ENCODE data around the gene CMPK2.
"Not testable (repeated sequence)": the region's sequence is repeated elsewhere in the genome, so short reads cannot be mapped to it uniquely, and the experiment has no call there.

CMPK2 gene

GRCh38 chr2:6865346-6866274, at the start of gene CMPK2:
CMPK2 (minus strand) TSS chr2:6865907; CDS start chr2:6865696, 211 bp downstream.
- peak; percentile 68 to 72 for DNase-seq (ENCODE audit: low read depth in 2 of 2)

- DNase-seq (ENCODE audit: low read depth in 2 of 2) = no peak
These were observed 49.7 kb upstream of the CMPK2 start for GRCh38 chr2:6915399-6915798.

GRCh38 chr2:6914828-6915227, 49.1 kb upstream of the CMPK2 start:
- DNase-seq (ENCODE audit: low read depth in 2 of 2) = no peak

- DNase-seq (ENCODE audit: low read depth in 2 of 2) = peak in 1 of 2 donors; percentile 48
These were observed 47.9 kb upstream of the CMPK2 start for GRCh38 chr2:6913415-6914157.

- DNase-seq (ENCODE audit: low read depth in 2 of 2) = no peak
These were observed 46.0 kb upstream of the CMPK2 start for GRCh38 chr2:6911721-6912120.

DNA sequence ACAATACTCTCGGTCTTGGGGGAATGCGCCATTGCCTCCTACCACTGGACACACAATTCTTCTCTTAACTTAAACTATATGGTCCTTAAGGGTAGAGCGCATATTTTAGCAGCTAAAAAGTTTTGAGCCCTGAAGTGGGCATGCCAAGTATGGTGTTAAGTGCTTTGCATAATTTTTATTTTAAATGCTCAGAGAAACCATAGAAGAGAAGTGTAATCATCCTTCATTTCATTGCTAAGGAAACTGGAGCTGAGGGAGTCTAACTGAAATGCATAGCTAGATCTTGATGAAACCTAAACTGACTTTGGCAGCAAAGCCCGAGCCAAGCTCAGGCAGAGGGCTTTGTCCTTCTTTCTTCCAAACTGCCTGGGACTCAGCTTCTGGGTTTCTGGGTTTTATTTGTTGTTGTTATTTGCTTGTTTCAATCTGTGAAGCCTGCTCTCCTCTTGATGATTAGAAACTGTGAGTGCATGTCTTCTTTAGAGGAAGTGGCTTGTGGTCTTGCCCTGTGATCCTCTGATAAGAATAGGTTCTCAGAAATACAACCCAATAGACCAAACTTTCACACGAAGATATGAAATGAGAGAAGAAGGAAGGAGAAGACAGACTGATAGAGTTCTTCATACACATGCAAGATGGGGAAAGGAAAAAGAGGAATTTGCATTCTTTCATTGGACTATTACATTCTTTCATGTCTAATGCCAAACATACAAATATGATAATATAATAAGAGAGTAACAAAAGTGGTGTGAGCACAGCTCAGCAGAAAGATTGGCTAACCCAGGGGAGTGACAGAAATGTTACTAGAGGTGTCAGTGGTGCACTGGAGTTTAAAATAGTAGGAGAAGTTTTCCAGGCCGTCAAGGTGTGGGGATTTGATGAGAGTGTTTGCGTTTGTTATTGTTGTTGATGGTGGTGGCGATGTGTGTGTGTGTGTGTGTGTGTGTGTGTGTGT, 44.0 kb upstream of the CMPK2 start:
- no peak for DNase-seq (ENCODE audit: low read depth in 2 of 2)

DNA sequence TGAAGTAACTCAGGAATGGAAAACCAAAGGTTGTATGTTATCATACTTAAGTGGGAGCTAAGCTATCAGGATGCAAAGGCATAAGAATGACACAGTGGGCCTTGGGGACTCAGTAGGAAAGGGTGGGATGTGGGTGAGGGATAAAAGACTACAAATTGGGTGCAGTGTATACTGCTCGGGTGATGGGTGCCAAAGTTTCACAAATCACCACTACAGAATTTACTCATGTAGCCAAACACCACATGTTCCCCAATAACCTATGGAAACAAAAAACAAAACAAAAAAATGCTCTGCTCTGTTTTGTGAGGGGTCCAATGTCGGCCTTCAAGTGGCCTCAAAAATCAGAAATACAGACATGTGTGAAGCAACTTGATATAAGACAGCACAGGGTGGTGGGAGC, 42.6 kb upstream of the CMPK2 start:
- DNase-seq (ENCODE audit: low read depth in 2 of 2) = no peak

DNA sequence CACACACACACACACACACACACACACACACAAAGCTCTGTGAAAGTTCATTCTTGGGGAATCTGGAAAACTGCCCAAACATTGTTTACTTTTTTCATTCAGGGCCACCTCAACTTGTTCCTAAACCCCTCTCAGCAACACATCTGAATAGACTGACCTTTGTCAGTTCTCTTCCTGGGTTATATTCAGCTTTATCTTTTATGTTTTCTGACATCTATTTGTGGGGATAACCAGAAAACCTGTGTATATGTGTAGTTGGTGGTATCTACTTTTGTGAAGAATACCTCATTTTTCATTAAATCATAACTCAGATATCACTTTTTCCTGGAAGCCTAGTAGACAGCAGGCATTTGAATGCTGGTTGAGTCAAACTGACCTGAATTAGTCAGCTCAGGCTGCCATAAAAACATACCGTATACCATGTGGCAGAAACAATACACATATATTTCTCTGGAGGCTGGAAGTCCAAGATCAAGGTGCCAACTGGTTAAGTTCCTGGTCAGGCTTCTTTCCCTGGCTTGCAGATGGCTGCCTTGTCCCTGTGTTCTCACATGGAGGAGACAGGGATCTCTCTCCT, 40.5 kb upstream of the CMPK2 start:
- no peak for DNase-seq (ENCODE audit: low read depth in 2 of 2)

DNA sequence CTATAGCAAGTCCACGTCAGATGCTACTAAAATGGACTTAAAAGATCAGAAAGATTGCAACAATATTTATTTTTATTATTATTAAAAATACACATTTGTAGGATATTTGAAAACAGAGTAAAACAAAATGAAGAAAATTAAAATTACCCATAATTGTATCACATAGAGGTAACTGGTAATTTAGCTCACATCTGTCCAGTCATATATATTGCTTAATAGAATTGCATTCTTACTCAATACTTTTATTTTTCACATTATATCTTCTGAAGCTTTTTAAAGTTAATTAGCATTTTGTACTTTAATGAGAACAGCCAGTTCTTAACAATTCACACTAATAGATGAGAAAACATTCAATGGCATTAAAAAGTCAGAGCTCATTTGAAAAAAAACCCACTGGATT, 40.0 kb upstream of the CMPK2 start:
- DNase-seq (ENCODE audit: low read depth in 2 of 2) = no peak

- not testable (repeated sequence) for DNase-seq (ENCODE audit: low read depth in 2 of 2)
These were observed 36.9 kb upstream of the CMPK2 start for GRCh38 chr2:6902581-6902980.

DNA sequence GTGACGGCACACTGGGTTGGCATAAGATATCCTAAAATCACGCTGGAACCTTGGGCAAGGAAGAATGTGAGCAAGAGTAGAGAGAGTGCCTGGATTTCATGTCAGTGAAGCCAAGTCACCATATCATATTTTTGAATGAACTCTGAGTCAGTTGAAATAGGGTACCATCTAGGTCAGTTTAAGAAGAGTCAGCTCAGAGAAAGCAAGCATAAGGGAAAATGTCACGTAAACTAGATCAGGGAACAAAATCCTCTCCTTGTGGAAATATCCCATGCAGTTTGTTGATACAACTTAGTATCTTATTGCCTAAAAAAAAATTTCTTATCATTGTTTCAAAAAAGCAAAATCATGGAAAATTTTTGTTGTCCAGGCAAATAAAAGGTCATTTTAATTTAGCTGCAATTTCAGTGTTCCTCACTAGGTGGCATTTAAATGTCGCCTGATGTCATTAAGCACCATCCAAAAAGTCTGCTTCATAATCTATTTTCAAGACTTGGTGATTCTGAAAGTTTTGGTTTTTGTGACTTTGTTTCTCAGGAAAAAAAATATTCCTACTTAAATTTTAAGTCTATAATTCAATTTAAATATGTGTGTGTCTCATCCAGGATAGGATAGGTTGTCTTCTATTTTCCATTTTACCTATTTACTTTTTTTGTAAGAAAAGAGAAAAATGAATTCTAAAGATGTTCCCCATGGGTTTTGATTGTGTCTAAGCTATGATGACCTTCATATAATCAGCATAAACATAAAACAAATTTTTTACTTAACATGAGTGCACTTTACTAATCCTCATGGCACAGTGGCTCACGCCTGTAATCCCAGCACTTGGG, 31.4 kb upstream of the CMPK2 start:
- no peak for DNase-seq (ENCODE audit: low read depth in 2 of 2)

DNA sequence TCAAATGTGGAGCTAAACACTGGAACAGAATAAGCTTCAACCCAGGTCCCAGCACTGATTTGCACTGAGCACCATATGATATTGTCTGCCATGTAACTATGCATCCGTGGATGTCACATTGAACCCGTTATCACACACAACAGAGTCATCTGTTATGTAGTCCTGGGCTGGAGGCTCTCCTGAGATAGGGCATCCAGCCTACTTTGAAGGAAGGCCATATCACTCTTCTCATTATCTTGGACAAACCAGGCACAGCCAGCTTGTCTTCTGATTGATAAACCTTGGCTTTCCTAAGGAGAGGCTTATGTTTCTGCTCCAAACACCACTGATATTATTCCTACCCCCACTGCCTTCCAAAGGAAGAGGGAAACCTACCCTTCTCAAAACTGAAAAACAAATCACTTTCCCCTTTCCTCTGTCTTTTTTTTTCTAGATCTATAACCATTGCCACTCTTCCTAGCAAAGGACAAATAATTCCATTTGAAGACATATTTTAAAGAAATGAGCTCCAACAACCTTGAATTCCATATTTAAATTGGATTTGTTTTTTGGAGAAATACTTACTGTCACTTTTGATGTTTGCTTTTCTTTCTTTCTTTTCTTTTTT, 28.3 kb upstream of the CMPK2 start:
- DNase-seq (ENCODE audit: low read depth in 2 of 2) = no peak

GRCh38 chr2:6888724-6889123, 23.0 kb upstream of the CMPK2 start:
- DNase-seq (ENCODE audit: low read depth in 2 of 2) = no peak

DNA sequence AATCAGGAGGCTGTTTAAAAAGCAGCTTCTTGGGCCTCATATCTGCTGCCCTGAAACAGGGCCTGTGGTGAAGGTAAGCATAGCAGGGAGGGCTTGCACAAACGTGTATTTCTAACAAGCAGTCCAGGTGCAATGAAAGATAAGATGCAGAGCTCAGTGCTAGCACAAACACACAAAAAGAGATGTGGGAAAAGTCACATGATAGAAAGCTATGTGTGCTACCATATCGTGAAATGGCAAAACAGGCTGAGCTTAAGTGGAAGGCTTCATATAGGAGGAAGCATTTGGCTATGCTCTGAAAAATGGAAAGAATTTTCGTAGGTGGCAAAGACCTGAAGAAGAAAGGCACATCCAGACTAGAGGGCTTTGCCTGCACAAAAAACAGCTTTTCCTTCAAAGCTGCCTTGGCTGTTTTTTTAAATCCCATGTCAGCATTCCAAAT, 22.1 kb upstream of the CMPK2 start:
- no peak for DNase-seq (ENCODE audit: low read depth in 2 of 2)

GRCh38 chr2:6885968-6886367, 20.3 kb upstream of the CMPK2 start:
- no peak for DNase-seq (ENCODE audit: low read depth in 2 of 2)

- DNase-seq (ENCODE audit: low read depth in 2 of 2) = no peak
These were observed 19.8 kb upstream of the CMPK2 start for GRCh38 chr2:6885551-6885950.

DNA sequence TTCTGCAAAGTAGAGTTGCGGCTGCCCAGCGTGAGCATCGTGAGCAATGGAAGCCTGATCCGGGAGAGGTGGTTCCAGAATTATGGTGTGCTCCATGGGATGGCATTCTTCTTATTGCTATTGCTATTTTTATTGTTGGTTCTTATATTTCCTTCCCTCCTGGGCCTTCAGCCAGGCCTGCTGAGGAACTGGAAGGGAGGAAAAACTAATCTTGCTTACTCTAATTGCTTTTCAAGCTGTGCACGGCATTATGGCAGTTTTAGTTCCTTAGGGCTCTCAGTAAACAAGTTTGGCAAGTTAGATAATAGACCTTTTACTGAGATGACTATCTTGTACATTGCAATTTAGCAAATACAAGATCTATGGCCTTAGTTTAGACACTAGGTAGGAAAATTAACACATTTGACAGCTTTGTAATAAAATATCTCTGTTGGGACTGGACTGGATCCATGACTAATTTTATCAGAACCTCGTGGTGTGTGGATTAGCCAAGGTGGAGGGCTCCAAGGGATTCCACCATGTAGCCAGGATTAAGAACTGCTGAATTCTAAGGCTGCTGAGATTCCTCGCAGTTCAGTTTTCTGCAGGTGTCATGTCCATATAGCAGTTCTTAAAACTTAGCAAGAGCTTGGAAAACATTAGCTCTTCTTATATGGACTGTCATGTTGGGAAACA, 17.9 kb upstream of the CMPK2 start:
- DNase-seq (ENCODE audit: low read depth in 2 of 2) = no peak

DNA sequence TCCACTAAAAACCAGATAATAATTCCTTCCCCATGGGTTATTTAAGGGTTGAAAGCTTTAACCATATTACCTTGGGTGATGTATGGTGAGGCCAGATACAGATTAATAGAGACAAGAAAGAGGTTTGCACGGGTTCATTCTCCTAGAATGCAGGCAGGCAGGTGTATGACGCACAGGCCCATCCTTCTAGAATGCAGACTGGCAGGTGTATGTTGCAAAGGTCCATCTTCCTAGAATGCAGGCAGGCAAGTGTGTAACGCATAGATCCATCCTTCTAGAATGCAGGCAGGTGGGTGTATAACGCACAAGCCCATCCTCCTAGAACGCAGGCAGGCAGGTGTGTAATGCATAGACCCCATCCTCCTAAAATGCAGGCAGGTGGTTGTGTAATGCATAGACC, 15.8 kb upstream of the CMPK2 start:
- DNase-seq (ENCODE audit: low read depth in 2 of 2) = no peak

- no peak for DNase-seq (ENCODE audit: low read depth in 2 of 2)
These were observed 15.3 kb upstream of the CMPK2 start for GRCh38 chr2:6881046-6881445.

All from stimulated activated CD8-positive, alpha-beta memory T cell treated with anti-CD3 and anti-CD28 coated beads, Interleukin-15, amount 100 ng/mL, for 4 hours (primary cell).